GM18858 (cell line): ENCODE results near the gene RNU1-4.
"Not testable (repeated sequence)": the region's sequence is repeated elsewhere in the genome, so short reads cannot be mapped to it uniquely, and the experiment has no call there.

Experiments used
- ATAC-seq: cut with Tn5 transposase; IDR thresholded peaks from one replicate; pipeline ENCODE4 v1.9.1; 2021; ENCODE audit not compliant: unreplicated experiment

RNU1-4 gene

DNA sequence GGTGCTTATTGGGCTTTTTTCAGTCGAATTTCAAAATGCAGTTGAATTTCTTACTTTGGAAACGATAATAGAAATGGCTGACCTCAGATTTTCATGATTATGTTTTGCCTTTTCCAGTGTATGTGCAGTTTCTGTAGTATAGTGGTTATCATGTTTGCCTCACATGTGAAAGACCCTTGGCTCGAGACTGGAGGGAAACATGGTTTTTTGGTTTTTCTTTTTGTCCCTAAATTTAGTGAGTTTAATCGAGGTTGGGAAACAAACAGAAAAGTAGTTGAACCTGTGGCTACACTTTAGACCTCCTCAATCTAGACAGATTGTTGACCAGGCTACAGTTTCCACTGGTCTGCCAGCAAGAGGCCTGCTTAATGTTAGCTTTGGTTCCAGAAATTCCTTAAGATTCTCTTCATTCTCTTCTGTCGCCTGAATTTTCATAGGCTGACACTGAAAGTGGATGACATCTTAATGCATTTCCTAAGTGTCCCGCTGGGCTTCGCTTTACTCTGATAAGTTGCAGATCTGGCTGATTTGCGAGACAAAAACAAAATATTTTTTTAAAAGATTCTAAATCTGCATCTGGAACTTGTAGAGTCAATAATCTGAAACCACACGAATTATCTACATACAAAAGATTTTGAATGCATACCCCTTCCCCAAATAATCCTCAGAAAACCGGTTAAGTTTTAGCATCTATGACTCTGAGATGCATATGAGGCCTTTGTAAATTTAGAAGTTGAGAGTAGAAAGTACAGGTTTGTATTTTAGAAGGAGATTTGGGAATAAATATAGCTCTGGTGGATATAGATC lies 14.7 kb upstream of the RNU1-4 start:
- not testable (repeated sequence) for ATAC-seq

DNA sequence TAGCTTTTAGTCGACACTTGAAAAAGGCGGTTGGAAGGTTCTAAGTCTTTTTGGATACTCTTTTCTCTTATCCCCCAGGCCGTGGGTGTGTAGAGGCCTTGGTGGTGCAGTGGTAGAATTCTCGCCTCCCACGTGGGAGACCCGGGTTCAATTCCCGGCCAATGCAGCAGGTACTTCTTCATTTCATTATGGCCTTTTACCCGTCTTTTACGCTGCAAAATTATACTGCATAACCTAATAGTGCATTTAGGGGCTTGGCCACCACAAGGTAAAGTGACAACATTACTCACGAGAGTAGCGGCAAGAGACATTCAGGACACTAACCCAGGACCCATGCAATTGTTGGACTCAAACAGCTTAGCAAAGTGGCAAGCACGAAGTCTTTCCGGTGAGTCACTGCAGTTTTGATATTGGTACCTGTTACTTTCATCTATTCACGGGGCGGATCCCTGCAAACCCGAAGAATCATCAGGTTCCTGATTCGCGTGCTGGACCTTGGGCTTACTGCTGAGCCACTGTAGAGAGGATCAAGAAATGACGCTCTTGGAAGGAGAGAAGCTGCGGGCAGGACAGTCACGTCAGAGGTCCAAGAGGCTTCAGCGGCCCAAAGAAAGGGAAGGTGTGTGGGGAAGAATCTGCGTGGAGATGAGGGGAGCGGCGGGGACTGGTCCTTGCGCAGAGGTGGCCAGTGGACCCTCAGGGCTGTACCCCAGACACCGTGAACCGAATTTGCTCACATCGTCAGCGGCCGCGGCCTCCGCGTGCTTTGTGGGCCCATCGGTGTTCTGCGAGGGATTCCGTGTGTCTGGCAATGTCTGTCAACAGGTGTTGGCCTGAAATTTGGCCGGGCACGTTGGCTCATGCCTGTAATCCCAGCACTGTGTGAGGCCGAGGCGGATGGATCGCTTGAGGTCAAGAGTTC lies 12.9 kb upstream of the RNU1-4 start:
- ATAC-seq, result no peak

DNA sequence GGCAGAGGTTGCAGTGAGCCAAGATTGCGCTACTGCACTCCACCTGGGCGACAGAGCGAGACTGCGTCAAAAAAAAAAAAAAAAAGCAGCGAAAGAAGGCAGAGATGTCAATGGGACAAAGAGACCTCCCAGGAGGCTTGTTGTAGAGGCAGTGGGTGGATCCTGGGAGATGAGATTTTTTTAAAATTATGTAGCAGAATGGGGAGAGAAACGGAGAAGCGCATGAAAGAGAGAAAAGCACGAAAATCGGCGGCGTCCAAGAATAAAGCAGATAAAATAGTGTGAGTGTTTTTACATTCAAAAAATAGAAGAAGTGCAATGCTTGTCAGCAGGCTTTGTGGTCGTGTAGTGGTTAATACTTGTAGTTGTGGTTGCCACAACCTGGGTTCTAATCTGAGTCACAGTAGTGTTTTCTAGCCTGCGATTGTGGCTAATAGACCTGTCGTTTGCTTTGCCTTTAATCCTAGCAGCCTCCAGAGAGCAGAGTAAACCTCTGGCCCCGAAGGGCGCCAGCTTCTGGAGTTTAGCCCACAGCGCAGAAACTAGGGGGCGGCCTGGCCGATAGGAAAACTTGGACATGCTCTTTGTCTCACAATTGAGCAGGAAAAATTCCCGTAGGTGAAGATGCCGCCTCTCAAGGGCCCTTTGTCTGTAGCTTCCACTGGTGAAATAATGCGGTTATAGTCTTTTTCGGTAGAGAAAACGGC lies 11.9 kb upstream of the RNU1-4 start:
- ATAC-seq, result not testable (repeated sequence)

DNA sequence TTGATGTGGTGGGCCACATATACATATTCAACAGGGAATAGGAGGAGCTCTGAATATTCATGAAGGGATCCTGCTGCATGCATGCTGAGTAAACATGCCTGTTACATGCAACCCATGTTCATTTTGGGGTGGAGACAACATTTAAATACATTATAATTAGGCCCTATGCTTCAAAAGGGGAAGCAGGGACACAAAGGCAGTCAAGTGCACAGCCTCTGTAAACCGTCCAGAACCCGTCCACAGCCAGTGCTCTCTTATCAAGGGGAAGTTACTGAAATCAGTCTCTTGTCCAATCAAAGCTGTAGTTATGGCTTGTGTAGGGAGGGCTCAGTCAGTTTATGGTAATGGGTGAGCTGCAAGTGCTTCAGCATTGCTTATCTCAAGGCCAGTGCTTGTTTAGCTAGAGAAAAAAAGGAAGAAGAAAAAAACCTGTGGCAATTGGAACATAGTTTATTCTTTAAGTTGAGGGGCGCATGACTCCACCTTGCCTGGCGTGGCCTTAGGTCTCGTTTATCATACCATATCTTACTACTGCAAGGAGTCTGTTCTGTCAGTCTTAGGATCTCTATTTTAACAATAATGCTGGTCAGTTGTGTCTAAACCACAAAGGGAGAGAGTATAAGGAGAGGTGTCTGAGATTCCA lies 7.9 kb upstream of the RNU1-4 start:
- ATAC-seq, result not testable (repeated sequence)

DNA sequence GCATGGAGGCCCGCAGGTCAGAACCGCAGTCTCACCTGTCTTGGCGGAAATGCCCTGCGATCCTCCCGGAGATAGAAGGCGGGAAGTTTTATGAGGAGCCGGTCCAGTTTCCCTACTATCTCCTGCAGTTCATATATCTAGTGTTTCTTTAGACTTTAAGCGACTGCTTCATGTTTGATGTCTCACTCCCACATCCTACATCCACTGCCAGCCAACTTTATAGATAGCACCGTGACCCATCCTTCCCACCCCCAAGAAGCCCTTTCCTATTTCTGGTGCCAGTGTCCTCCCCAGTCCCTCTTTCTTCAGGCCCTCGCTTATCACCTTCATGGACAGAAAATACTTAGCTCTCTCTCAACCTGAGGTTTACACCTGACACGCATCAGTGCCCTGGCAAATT lies 914 bp downstream of the RNU1-4 start:
- ATAC-seq, result not testable (repeated sequence)

DNA sequence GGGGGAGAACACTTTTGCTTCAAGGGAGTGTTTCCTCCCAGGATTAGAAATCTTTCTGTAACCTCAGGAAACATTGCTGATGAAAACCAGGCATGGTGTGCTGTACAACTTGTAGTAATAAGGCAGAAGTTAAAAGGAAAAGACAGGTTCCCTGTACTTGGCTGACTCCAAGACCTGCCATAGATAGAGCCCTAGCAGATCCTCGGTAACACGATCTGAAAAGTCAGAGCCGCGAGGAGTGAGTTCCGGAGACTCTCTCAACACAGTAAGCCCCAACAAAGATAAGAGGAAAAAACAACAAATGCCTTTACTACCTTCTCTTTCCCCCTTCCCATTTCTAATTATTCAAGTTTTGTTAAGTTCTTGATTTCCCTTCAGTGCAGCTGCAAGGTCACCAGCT lies 7.3 kb downstream of the RNU1-4 start:
- ATAC-seq, result not testable (repeated sequence)

DNA sequence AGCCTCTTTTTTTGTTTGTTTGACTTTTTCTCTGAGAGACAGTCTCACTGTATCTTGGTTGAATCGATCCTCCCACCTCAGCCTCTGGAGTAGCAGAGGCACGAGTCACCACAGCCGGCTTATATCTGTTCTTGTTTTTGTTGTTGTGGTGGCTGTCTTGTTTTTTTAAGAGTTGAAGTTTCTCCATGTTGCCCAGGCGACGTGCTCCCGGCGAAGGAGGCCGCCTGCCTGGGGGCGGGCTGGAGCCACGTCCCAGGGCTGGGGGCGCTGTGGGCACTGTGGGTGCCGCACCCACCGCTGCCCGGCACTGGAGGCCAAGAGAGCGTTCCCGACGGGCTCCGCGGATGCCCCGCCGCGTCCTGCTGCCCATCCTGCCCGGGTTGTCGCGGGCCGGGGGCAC lies 8.4 kb downstream of the RNU1-4 start:
- not testable (repeated sequence) for ATAC-seq

DNA sequence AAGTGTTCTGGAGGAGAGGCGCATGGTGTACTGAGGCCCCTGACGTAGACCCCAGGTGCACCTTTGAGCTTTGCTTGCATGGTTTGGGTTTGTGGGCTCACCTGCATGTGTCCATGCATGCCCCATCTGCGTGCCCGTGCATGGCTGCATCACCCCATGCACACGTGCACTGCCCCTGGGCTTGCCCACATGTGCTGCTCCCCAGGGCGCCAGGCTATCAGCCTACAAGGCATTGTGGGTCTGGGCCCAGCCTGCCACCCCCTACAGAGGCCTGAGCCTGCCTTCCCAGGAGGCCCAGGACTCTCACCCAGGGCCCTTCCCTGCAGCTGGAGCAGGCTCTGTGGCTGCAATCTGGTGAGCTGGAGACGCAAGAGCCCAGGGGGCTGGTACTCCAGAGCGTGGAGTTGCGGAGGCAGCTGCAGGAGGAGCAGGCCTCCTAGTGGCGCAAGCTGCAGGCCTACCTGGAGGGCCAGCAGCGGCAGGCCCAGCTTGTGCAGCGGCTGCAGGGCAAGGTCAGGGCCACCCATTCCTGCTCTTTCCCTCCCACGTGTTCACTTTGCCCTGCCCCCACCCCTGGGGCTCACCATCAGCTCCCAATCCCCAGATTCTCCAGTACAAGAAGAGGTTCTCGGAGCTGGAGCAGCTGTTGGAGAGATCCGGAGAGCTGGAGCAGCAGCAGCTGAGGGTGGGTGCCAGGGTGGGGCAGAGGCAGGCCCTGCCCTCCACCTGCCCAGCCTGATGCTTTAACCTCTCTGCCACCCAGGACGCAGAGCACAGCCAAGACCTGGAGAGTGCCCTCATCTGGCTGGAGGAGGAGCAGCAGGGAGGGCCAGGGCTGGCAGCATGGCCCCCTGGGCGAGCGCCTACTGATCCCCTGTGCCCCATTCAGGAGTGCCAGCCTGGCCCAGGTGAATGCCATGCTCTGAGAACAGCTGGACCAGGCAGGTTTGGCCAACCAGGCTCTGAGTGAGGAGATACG lies 9.9 kb downstream of the RNU1-4 start:
- ATAC-seq, result not testable (repeated sequence)

DNA sequence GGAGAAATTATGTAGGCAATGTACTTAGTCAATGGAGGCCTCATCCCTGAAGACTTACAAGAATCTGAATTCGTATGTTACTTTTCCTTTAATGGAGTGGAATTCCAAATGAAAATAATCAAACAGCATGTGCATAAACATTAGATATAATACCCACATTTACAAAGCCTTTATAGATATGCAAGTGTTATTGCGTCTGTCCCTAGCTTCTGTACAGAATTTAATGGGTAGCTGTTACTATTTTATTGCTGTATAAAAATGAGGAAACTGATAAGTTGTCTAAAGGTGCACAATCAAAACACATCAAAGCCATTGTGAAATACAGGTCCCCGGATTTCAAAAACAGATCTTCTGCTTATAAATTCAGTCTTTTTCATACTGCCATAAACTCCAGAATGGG lies 12.5 kb downstream of the RNU1-4 start:
- ATAC-seq, result not testable (repeated sequence)

DNA sequence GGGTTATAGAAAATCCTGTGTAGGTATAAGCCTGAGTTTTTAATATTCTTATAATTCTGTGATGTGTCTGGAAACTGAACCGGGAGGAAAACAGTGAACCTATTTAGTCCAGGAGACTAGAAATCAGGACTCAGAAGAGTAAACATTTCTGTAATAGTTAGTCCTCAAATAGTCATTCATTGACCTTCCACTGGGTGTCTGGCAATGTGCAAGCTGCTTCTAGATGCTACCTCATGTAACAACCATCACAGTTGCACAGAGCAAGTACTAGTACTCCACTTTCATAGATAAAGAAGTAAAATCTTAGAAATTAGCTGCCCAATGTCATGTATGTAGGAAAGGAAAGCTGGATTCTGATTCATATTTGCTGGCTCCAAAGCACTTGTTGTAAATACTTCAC lies 15.1 kb downstream of the RNU1-4 start:
- ATAC-seq, result not testable (repeated sequence)

DNA sequence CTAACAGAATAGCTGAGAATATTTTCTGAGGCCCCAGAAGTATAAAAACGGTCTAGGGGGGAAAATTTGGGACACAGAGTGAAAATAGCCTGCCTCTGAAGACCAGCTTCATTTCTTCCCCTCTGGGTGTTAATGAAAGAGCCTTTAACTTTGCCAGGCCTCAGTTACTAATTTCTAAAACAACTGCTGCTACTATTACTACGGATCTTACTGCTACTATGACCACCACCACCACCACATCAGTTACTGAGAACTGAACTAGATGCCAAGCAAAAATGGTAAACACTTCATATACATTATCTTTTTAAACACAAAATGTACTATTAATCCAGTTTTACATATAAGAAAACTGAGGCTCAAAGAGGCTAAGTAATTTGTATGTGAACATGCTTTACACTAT lies 15.6 kb downstream of the RNU1-4 start:
- not testable (repeated sequence) for ATAC-seq

DNA sequence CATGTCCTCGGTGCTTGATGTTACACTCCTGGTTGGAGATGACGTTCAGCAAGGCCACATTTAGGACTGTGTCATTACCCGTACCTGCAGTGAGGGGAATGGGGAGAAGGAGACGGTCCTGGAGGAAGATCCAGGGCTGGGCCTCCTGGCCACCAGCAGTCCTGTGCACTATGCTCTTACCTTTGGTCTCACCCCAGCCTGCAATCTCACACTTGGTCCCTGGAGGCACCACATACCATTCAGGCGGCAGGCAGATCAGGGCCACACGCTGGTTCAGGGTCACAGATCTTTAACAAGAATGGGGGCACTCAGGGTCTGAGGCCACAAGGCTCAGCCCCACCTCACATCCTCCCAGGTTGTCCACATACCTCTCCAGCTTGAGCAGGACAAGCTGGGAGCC lies 17.3 kb downstream of the RNU1-4 start:
- ATAC-seq, result not testable (repeated sequence)

DNA sequence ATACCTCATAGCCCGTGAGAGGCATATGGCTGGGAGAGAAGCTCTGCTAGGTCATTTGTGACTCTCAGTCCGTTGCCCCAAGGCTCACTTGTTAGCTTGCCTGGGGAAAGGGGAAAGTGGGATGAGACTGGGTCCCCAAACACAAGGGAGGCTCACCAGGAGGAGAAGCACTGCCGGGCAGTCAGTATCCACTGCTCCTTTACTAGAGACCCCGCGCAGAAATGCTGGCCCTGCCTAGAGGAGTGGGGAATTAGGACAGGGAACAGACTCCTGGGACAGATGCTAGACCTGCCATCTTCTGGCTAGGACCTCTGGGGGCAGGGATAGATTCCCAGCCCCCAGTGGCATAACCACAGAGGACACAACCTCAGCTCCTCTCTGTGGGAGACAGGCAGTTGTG lies 17.7 kb downstream of the RNU1-4 start:
- not testable (repeated sequence) for ATAC-seq

DNA sequence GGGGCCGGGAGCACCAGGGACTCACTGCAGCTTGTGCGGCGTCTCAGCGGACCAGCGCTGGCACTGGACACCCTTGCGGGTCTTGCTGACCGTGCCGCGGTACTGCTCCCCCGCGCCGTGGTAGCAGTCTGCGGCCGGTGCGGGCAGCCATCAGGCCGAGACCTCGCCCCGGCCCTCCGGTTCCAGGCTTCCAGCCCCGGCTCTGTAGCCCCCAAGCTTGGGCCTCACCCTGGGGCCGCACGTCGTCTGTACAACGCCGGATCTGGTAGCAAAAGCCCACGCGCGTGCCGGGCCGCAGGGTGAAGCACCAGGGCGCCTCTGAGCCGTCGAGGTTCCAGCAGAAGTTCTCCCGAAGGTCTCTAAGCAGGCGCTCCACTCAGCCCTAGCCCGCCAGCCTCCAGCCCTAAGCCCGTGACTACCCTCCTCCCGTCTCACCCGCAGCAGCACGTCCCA lies 18.8 kb downstream of the RNU1-4 start:
- ATAC-seq, result not testable (repeated sequence)

DNA sequence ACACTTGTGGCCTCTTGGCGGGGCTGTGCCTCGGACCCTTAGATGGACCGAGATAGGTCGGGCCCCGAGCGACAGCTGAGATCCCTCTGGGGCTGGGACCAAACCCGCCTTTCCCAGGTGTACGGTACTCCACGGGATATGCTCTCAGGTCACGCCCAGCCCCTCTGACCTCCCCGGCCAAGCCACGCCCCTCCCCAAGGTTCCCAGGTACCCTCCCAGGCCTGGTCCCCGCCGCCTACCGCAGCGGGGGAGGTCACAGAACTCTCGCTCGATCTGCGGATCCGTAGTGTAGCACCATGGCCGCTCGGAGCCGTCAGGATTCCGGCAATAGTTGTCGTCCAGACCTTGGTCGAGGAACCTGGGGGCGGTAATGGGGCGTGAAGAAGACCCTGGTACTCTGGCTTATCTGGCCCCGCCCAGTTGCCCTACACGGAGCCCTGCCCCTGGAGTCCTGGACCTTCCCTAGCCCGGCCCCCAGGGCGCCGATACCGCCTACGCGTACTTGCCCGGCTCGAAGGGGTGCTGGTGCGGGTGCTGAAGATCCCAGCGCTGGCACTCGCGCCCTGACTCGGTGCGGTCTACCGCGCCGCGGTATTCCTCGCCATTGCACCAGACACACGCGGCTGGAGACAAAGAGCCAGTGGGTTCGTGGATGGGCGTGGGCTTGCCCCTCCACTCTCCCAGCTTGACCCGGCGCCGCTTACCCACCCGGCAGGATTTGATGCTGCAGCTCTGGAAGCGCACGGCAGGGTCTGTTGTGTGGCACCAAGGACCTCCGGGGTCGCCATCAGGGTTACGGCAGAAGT lies 19.5 kb downstream of the RNU1-4 start:
- ATAC-seq, result not testable (repeated sequence)

DNA sequence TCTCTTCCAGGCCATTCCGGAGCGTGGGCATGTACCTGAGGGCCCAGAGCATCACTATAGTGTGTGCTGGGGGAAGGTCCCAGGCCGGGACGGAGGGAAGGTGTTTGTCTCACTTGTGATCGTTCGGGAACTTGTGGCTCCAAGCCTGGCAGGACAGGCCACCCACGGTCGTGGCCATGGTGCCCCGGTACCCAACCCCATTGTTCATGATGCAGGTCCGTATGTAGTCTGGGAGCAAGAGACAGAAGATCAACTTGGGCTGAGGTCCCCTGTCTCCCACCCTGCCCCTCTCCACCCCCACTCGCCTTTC lies 20.1 kb downstream of the RNU1-4 start:
- ATAC-seq, result not testable (repeated sequence)

DNA sequence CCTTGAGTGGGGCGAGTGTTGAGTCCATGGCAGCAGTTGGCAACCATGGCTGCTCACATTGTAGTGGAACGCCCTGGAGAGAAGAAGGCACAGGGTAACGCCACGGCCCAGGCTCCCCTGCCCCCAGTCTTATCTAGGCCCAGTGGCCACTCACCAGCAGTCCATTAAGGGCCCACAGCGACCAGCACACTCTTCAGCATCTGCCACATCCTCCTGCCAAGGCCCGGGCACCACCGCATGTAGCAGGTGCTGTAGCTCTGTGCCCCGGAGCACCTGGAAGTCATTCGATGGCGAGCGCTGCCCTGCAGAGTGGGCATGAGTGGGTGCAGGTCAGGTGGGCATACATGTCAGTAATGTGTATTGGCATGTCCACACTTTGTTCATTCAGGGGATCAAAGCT lies 20.5 kb downstream of the RNU1-4 start:
- not testable (repeated sequence) for ATAC-seq

DNA sequence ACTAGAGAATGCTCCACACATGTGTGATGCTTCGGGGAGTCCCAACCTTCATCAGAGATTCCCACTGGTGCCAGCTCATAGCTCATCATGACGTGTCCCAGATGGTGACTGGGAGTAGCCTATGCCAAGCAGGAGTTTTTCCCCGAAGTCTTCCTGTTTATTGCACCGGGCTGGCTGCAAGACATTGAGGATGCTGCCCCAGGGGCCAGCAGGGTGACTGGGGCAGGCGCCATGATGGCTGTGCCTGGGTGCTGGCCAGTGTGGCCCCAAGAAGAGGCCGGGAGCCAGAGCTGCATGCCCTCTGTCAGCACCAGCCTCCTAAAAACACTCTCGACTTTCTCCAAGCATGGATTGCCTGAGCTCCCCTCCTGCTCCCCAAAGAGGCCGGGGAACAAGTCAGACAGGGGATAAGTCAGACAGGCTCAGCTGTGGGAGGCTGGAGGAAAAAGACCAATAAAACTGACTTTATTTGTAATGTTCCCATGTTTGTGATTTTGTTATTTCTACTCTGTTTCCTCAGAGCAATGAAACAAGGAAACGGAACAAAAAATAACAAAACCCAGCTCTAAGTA lies 24.0 kb downstream of the RNU1-4 start:
- not testable (repeated sequence) for ATAC-seq
